Tibial artery (tissue), 4 donors: ENCODE results near the gene ACAD11.

Source experiments
- DNase-seq, 2 donors: peaks; one replicate each; pipeline ENCODE4 v3.0.0-alpha.2; 2019
- H3K27ac ChIP-seq, 2 donors: fragments of 200-600 bp; sonication (generic) in 1 of 2; 1 replicate in 1 of 2; 2 replicates in 1 of 2; pipeline ENCODE4 v1.5.1; 2018 to 2019; ENCODE audit warnings: mild to moderate bottlenecking in 1 of 2
- H3K27me3 ChIP-seq, 2 donors: fragments of 200-600 bp; sonication (generic) in 1 of 2; one replicate each; pipeline versions ENCODE4 v1.5.1 to v1.6.0; 2016 to 2019
- H3K36me3 ChIP-seq, 3 donors: fragments of 200-600 bp; sonication (generic) in 2 of 3; one replicate each; pipeline ENCODE4 v1.5.1; 2016 to 2019; ENCODE audit warnings: mild to moderate bottlenecking in 2 of 3
- H3K4me1 ChIP-seq, 4 donors: fragments of 200-600 bp; sonication (generic) in 2 of 4; 1 replicate in 3 of 4; 2 replicates in 1 of 4; pipeline ENCODE4 v1.5.1; 2016 to 2019
- H3K4me3 ChIP-seq, 2 donors: fragments of 200-600 bp; sonication (generic) in 1 of 2; 1 replicate in 1 of 2; 2 replicates in 1 of 2; pipeline ENCODE4 v1.5.1; 2018 to 2019; ENCODE audit warnings: mild to moderate bottlenecking in 2 of 2
- H3K9me3 ChIP-seq, 3 donors: fragments of 200-600 bp; sonication (generic) in 1 of 3; one replicate each; pipeline ENCODE4 v1.5.1; 2016 to 2019
- CTCF ChIP-seq, 2 experiments: fragments of 200-600 bp in 1 of 2; fragments of 450-650 bp in 1 of 2; IDR thresholded peaks; one replicate each; pipeline ENCODE4 v1.5.1; 2017 to 2019; ENCODE audit warnings: antibody characterized with exemption in 2 of 2, mild to moderate bottlenecking in 1 of 2, moderate library complexity in 1 of 2
- intact Hi-C: fragments of 100-400 bp; cut with DNase I; formaldehyde crosslinking; loops from one replicate; pipeline ENCODE4 v1.15.0; 2023; ENCODE audit warnings: low total_unique reads

ACAD11 gene

GRCh38 chr3:132509096-132509495 is 150.5 kb downstream of the ACAD11 start:
- Histone ChIP-seq H3K4me1 (no peaks in the 10 kb centered on the region), H3K4me3 (no peak overlapping the region), H3K27ac (no peak overlapping the region), H3K36me3 (peaks cover 58 to 81% (median 79%) of the 10 kb centered on the region in 3 donors), H3K9me3 (no peaks in the 10 kb centered on the region), H3K27me3 (no peaks in the 10 kb centered on the region)
- intact Hi-C loops: no loop called here
- no peak for TF ChIP-seq CTCF (IDR thresholded peaks at IDR 0.05)
- DNase-seq: no peak
